ENCODE data around the gene KCP.

The KCP gene

DNA sequence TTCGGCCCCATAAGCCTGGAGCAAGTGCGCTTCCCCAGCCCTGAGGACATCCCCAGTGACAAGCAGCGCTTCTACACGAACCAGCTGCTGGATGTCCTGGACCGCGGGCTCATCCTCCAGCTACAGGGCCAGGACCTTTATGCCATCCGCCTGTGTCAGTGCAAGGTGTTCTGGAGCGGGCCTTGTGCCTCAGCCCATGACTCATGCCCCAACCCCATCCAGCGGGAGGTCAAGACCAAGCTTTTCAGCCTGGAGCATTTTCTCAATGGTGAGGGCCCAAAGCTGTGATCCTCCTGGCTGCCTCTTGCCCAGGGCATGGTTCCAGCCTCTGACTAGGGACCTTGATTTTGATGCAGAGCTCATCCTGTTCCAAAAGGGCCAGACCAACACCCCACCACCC lies 37.3 kb upstream of the KCP start:
- no peak for TF ChIP-seq EZH2phosphoT487 (IDR thresholded peaks at IDR 0.05; ENCODE audit: low read depth)
- TF ChIP-seq, protein P1, sequence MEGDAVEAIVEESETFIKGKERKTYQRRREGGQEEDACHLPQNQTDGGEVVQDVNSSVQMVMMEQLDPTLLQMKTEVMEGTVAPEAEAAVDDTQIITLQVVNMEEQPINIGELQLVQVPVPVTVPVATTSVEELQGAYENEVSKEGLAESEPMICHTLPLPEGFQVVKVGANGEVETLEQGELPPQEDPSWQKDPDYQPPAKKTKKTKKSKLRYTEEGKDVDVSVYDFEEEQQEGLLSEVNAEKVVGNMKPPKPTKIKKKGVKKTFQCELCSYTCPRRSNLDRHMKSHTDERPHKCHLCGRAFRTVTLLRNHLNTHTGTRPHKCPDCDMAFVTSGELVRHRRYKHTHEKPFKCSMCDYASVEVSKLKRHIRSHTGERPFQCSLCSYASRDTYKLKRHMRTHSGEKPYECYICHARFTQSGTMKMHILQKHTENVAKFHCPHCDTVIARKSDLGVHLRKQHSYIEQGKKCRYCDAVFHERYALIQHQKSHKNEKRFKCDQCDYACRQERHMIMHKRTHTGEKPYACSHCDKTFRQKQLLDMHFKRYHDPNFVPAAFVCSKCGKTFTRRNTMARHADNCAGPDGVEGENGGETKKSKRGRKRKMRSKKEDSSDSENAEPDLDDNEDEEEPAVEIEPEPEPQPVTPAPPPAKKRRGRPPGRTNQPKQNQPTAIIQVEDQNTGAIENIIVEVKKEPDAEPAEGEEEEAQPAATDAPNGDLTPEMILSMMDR (IDR thresholded peaks at IDR 0.05; ENCODE audit: low read depth, low read length), result no peak
- Histone ChIP-seq H4K20me1 (ENCODE audit: insufficient read depth, low read length) (peaks cover 45% of the 10 kb centered on the region), H3K4me3 (ENCODE audit: low read length) (no peak overlapping the region), H3K4me1 (ENCODE audit: low read length) (peaks cover 25% of the 10 kb centered on the region), H3K9ac (ENCODE audit: low read length) (no peak overlapping the region), H3K4me2 (ENCODE audit: low read length) (no peak overlapping the region), H3K36me3 (replicated peaks; ENCODE audit: low read depth, low read length) (peaks cover 86% of the 10 kb centered on the region), H2AFZ (ENCODE audit: low read depth, low read length) (no peak overlapping the region), H3K27me3 (ENCODE audit: low read depth, low read length) (no peaks in the 10 kb centered on the region), H3K9me3 (ENCODE audit: insufficient read depth, low read length) (no peaks in the 10 kb centered on the region), H3K27ac (ENCODE audit: low read length) (no peak overlapping the region), H3K79me2 (ENCODE audit: low read length) (peaks cover 53% of the 10 kb centered on the region)

DNA sequence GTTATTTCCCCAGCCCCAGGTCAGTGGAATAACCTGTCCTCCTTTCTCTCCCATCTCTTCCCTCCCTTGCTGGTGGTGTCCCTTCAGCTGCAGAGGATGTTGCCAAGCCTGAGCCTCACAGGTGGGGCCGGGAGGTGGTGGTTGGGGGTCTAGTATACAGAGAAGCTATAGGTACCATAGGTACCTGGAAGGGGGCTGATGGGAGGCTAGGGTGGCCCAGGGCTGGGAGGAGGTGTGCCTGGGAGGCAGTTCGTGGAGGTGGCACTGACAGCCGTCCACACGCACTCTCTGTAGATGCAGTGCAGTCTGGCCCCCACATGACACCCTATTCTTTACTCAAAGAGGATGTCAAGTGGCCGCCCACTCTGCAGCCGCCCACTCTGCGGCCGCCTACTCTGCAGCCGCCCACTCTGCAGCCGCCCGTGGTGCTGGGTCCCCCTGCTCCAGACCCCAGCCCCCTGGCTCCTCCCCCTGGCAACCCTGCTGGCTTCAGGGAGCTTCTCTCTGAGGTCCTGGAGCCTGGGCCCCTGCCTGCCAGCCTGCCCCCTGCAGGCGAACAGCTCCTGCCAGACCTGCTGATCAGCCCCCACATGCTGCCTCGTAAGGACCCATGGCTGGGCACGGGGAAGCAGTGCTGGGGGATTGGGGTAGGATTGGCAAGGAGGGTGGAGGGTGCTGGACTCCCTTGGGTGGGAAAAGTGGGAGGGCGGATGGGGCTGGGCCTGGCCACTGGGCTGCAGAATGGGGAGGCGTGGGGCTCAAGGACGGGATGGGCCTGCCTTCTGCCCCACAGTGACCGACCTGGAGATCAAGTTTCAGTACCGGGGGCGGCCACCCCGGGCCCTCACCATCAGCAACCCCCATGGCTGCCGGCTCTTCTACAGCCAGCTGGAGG lies 36.7 kb upstream of the KCP start:
- no peak overlapping the region for H3K4me2 ChIP-seq (ENCODE audit: low read length)
- peaks cover 83% of the 10 kb centered on the region for H3K36me3 ChIP-seq (replicated peaks; ENCODE audit: low read depth, low read length)
- no peaks in the 10 kb centered on the region for H3K27me3 ChIP-seq (ENCODE audit: low read depth, low read length)
- no peaks in the 10 kb centered on the region for H3K9me3 ChIP-seq (ENCODE audit: insufficient read depth, low read length)
- no peak overlapping the region for H3K9ac ChIP-seq (ENCODE audit: low read length)
- peaks cover 25% of the 10 kb centered on the region for H3K4me1 ChIP-seq (ENCODE audit: low read length)
- H3K27ac ChIP-seq (ENCODE audit: low read length), result no peak overlapping the region
- no peak overlapping the region for H2AFZ ChIP-seq (ENCODE audit: low read depth, low read length)
- peaks cover 60% of the 10 kb centered on the region for H3K79me2 ChIP-seq (ENCODE audit: low read length)
- TF ChIP-seq, protein P1 (IDR thresholded peaks at IDR 0.05; ENCODE audit: low read depth, low read length), result peak; percentile 41
- no peak for TF ChIP-seq EZH2phosphoT487 (IDR thresholded peaks at IDR 0.05; ENCODE audit: low read depth)
- H4K20me1 ChIP-seq (ENCODE audit: insufficient read depth, low read length), result peaks cover 46% of the 10 kb centered on the region
- H3K4me3 ChIP-seq (ENCODE audit: low read length), result no peak overlapping the region

DNA sequence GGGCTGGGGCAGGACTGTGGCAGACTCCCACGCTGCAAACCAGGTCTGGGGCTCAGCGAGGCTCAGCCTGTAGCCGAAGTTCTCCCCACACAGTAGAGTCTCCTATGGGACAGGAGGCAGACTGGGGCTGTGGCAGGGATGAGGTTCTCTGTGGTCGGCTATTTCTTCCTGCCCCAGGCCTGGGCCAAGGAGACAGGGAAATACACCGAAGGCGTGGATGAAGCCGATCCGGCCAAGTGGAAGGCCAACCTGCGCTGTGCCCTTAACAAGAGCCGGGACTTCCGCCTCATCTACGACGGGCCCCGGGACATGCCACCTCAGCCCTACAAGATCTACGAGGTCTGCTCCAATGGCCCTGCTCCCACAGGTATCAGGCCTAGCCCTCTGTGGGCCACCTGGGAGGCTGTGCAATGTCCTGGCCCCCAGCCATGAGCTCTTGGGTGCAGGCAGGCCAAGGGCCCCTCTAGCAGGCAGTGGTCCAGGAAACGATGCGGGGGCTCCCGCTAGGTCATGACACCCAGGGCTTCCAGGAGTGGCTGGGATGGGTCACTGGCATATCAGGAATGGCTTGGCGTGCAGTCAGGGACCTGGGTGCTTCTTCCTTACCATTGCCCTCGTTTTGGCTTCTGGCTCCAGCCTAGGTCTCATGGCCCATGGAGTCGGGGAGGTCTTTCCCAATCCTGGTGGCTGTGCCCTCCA lies 35.3 kb upstream of the KCP start:
- H3K4me2 ChIP-seq (ENCODE audit: low read length), result no peak overlapping the region
- no peak overlapping the region for H3K9ac ChIP-seq (ENCODE audit: low read length)
- H2AFZ ChIP-seq (ENCODE audit: low read depth, low read length), result no peak overlapping the region
- H3K27me3 ChIP-seq (ENCODE audit: low read depth, low read length), result no peaks in the 10 kb centered on the region
- no peak for TF ChIP-seq EZH2phosphoT487 (IDR thresholded peaks at IDR 0.05; ENCODE audit: low read depth)
- TF ChIP-seq, protein P1 (IDR thresholded peaks at IDR 0.05; ENCODE audit: low read depth, low read length), result no peak
- no peaks in the 10 kb centered on the region for H3K9me3 ChIP-seq (ENCODE audit: insufficient read depth, low read length)
- peaks cover 84% of the 10 kb centered on the region for H3K36me3 ChIP-seq (replicated peaks; ENCODE audit: low read depth, low read length)
- H3K27ac ChIP-seq (ENCODE audit: low read length), result no peak overlapping the region
- H4K20me1 ChIP-seq (ENCODE audit: insufficient read depth, low read length), result peaks cover 56% of the 10 kb centered on the region
- peaks cover 73% of the 10 kb centered on the region for H3K79me2 ChIP-seq (ENCODE audit: low read length)
- peaks cover 38% of the 10 kb centered on the region for H3K4me1 ChIP-seq (ENCODE audit: low read length)
- H3K4me3 ChIP-seq (ENCODE audit: low read length), result no peak overlapping the region

Measured in OCI-LY3 (cell line).